ENCODE results near the gene PMFBP1. TPM values are rescaled to one million over a fixed set of nuclear protein-coding genes. Genes with fewer than 3 reads are reported as not detected.

Gene PMFBP1
- total and polyA plus RNA-seq, 2 of the 4 experiments (the other 2 are of a cell fraction), result under 0.01 TPM; not detected in 1

- intact Hi-C loops (cut with micrococcal nuclease) (loop anchor here (1.0 to 10.0 kb wide), 2 partner anchors 33 to 65 kb away; no protein-coding TSS in a partner anchor), dilution Hi-C loops (cut with HindIII; ENCODE audit: low sequenced_read_pairs, unreplicated experiment) (no loop called here), in situ Hi-C loops (cut with MboI; ENCODE audit: low sequenced_read_pairs) (no loop called here)
- Histone ChIP-seq H3K9ac (ENCODE audit: low read depth, low read length) (no peak overlapping the region), H3K4ac (ENCODE audit: low read depth, low read length) (no peak overlapping the region), H2AK9ac (replicated peaks; ENCODE audit: low read depth, low read length, poor library complexity) (no peak overlapping the region), H2BK120ac (ENCODE audit: low read depth, low read length) (no peak overlapping the region), H4K8ac (ENCODE audit: low read depth in 2 of 2, low read length in 2 of 2) (no peak overlapping the region), H3K9me3 (ENCODE audit: control insufficient read depth, insufficient read depth, low read length) (no peaks in the 10 kb centered on the region), H4K20me1 (ENCODE audit: insufficient read depth, low read length) (no peaks in the 10 kb centered on the region; the same call in 1 of the 2 replicates), H4K91ac (ENCODE audit: insufficient read depth, low read depth, low read length) (no peak overlapping the region), H3K27me3 (ENCODE audit: control insufficient read depth, insufficient read depth, low read length) (no peaks in the 10 kb centered on the region), H4K5ac (ENCODE audit: low read depth, low read length) (no peak overlapping the region), H2BK5ac (ENCODE audit: low read depth, low read length, poor library complexity, severe bottlenecking) (no peak overlapping the region), H3K9me1 (ENCODE audit: insufficient read depth, low read length) (no peaks in the 10 kb centered on the region), H3K4me3 (ENCODE audit: insufficient read depth, low read depth, low read length) (no peak overlapping the region), H3K23ac (ENCODE audit: low read depth, low read length) (no peak overlapping the region), H3K27ac (ENCODE audit: insufficient read depth, low read length) (no peak overlapping the region), H3K79me1 (ENCODE audit: low read depth in 1 of 2, low read length in 2 of 2) (peaks cover 4 to 23% of the 10 kb centered on the region in 2 experiments; a peak in 3 of 4 replicates), H2AFZ (replicated peaks; ENCODE audit: low read length, poor library complexity) (no peak overlapping the region), H3K56ac (ENCODE audit: extremely low read depth, insufficient read depth, low read length) (no peak overlapping the region), H3K36me3 (ENCODE audit: control insufficient read depth, insufficient read depth, low read length) (peaks cover 72% of the 10 kb centered on the region), H2BK15ac (ENCODE audit: low read depth, low read length) (no peak overlapping the region), H3K4me1 (ENCODE audit: control insufficient read depth, insufficient read depth, low read length) (no peaks in the 10 kb centered on the region), H3K18ac (ENCODE audit: low read depth, low read length) (no peak overlapping the region), H2BK20ac (ENCODE audit: low read depth, low read length) (no peak overlapping the region), H3K4me2 (ENCODE audit: low read depth, low read length) (no peak overlapping the region), H3K14ac (replicated peaks; ENCODE audit: low read depth, low read length) (no peak overlapping the region), H2AK5ac (ENCODE audit: low read depth, low read length) (no peak overlapping the region)
- ChIA-PET CTCF (no interaction called here), POLR2A (ENCODE audit: unreplicated experiment) (no interaction called here)
- ATAC-seq (ENCODE audit: low read depth) (peak; percentile 97), DNase-seq (peak; percentile 49)
- peak; percentile 64 for TF ChIP-seq RAD21 (IDR thresholded peaks at IDR 0.05; ENCODE audit: low read length)
- peak; percentile 22; the same call in 1 of the 2 replicates for TF ChIP-seq SMC3 (IDR thresholded peaks at IDR 0.05; ENCODE audit: low read depth, low read length)
- TF ChIP-seq RFX5 (IDR thresholded peaks at IDR 0.05; ENCODE audit: low read depth, low read length), result no peak
- peak; percentile 55 for TF ChIP-seq CTCF (conservative IDR thresholded peaks at IDR 0.05; ENCODE audit: low read depth, low read length)
- BruUV-seq (replicated peaks), result no TSS peak
- WGBS, 2 experiments (ENCODE audit: extremely low coverage in 2 of 2, insufficient read length in 1 of 2), result 93% methylated on average over 9 of the region's 12 CpGs; no CpG with 5 or more reads in 1 of the 2 experiments
Measured at GRCh38 chr16:72099377-72099818, 72.6 kb downstream of the PMFBP1 start.

Measured in IMR-90 (cell line).